Central memory CD8-positive, alpha-beta T cell (primary cell): ENCODE measurements around the gene PLPP3.

Experiments
- ATAC-seq: fragments of 150-1000 bp; cut with Tn5 transposase; replicated peaks from 2 replicates; pipeline ENCODE4 v1.10.0; 2022; ENCODE audit warnings: mild to moderate bottlenecking, moderate FRiP score, moderate number of reproducible peaks; ENCODE audit not compliant: poor library complexity, severe bottlenecking; ENCODE audit errors: extremely low read depth
- DNase-seq, 2 donors: peaks; one replicate each; pipeline ENCODE4 v3.0.0; 2021; ENCODE audit warnings: low spot score in 2 of 2
- H3K27ac Mint-ChIP-seq: one replicate; pipeline ENCODE4 v1.8.0; 2022; ENCODE audit warnings: low read depth, mild to moderate bottlenecking, moderate library complexity, mixed read lengths
- H3K27me3 Mint-ChIP-seq: one replicate; pipeline ENCODE4 v1.8.0; 2022; ENCODE audit warnings: mixed read lengths
- H3K36me3 Mint-ChIP-seq: one replicate; pipeline ENCODE4 v1.8.0; 2022; ENCODE audit warnings: mild to moderate bottlenecking, moderate library complexity, mixed read lengths; ENCODE audit not compliant: insufficient read depth
- H3K4me1 Mint-ChIP-seq: one replicate; pipeline ENCODE4 v1.8.0; 2022; ENCODE audit warnings: mixed read lengths
- H3K4me3 Mint-ChIP-seq: one replicate; pipeline ENCODE4 v1.8.0; 2022; ENCODE audit warnings: mild to moderate bottlenecking, moderate library complexity, mixed read lengths
- H3K9me3 Mint-ChIP-seq: one replicate; pipeline ENCODE4 v1.8.0; 2022; ENCODE audit warnings: mixed read lengths

The PLPP3 gene

DNA sequence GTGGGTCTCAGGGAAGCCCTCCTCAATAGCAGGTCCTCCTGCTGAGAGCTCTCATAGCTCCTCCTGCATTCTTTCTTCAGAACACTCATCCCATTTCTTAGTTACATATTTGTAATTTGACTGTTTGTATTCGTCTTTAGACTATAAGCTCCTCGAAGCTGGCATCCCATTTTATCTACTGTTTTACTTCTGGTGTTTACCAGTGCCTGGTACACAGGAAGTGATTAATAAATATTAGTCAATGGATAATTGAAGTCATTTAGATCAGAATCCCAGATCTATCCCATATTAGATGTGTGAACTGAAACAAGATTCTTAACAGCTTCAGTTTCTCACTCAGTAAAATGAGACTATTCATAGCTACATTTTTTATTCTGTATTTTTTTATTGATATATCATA, 88.7 kb downstream of the PLPP3 start:
- no peaks in the 10 kb centered on the region for H3K27me3 Mint-ChIP-seq
- no peaks in the 10 kb centered on the region for H3K4me1 Mint-ChIP-seq
- ATAC-seq (no peak), DNase-seq (no peak)
- H3K4me3 Mint-ChIP-seq = no peak overlapping the region
- no peak overlapping the region for H3K27ac Mint-ChIP-seq
- H3K9me3 Mint-ChIP-seq = no peaks in the 10 kb centered on the region
- no peaks in the 10 kb centered on the region for H3K36me3 Mint-ChIP-seq

DNA sequence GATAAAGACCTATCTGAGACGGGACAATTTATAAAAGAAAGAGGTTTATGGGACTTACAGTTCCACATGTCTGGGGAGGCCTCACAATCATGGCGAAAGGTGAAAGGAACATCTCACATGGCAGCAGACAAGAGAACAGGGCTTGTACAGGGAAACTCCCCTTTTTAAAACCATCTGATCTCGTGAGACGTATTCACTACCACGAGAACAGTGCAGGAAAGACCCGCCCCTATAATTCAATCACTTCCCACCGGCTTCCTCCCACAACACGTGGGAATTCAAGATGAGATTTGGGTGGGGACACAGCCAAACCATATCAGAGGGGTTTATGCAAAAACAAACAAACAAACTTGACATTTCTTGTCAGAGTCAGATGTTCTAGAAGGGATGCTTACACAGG, 89.7 kb downstream of the PLPP3 start:
- H3K36me3 Mint-ChIP-seq = no peaks in the 10 kb centered on the region
- H3K9me3 Mint-ChIP-seq = no peaks in the 10 kb centered on the region
- ATAC-seq (no peak), DNase-seq (no peak)
- H3K27me3 Mint-ChIP-seq = no peaks in the 10 kb centered on the region
- H3K4me3 Mint-ChIP-seq = no peak overlapping the region
- H3K4me1 Mint-ChIP-seq = no peaks in the 10 kb centered on the region
- H3K27ac Mint-ChIP-seq = no peak overlapping the region

DNA sequence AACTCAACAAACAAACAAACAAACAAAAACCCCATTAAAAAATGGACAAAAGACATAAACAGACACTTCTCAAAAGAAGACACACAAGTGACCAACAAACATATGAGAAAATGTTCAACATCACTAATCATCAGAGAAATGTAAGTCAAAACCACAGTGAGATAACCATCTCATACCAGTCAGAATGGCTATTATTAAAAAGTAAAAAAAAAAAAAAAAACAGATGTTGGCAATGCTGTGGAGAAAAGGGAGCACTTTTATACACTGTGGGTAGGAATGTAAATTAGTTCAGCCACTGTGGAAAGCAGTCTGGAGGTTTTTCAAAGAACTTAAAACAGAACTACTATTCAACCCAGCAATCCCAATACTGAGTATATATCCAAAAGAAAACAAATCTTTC, 94.7 kb downstream of the PLPP3 start:
- Mint-ChIP-seq H3K36me3 (no peaks in the 10 kb centered on the region), H3K4me1 (no peaks in the 10 kb centered on the region), H3K9me3 (no peaks in the 10 kb centered on the region), H3K4me3 (no peak overlapping the region), H3K27ac (no peak overlapping the region), H3K27me3 (peaks cover 8% of the 10 kb centered on the region)
- DNase-seq (no peak), ATAC-seq (no peak)

DNA sequence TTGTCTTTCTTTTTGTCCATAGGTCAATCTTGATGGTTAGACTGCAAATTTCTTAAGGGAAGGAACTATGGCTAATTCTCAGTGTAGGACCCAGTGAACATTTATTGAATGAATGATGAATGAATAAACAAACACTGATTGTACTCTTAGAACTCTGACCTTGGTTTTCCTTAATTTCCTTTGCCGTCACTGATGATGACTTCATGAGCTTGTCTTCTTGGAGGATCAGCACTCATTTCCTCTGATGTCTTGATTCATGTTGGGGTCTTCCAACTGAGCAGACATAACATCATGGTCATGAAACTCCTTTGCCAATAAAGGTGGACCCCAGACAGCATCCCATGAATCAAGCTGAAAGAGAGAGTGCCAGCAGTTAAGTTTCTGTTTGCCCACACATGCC, 96.3 kb downstream of the PLPP3 start:
- H3K4me3 Mint-ChIP-seq = no peak overlapping the region
- ATAC-seq = no peak
- no peak for DNase-seq
- H3K36me3 Mint-ChIP-seq = no peaks in the 10 kb centered on the region
- no peaks in the 10 kb centered on the region for H3K9me3 Mint-ChIP-seq
- peaks cover 22% of the 10 kb centered on the region for H3K27me3 Mint-ChIP-seq
- H3K4me1 Mint-ChIP-seq = no peaks in the 10 kb centered on the region
- H3K27ac Mint-ChIP-seq = no peak overlapping the region

DNA sequence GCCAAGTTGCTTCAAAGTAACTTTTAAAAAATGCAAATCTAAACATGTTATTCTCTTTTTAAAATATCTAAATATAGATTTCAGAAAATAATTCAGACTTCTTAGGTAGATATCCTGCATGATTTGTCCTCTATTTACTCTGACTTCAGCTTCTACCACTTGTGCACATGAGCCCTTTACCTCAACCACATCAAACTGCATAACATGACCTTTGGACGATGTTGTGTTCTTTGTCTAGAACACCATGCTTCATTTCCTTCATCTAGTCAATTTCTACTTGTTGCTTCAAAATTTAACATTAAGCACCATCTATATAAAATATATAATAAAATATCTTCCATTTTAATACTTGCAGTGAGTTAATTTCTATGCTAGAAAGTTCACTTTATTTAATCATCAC, 96.9 kb downstream of the PLPP3 start:
- Mint-ChIP-seq H3K4me1 (no peaks in the 10 kb centered on the region), H3K36me3 (no peaks in the 10 kb centered on the region), H3K27me3 (peaks cover 22% of the 10 kb centered on the region), H3K9me3 (no peaks in the 10 kb centered on the region), H3K4me3 (no peak overlapping the region), H3K27ac (no peak overlapping the region)
- DNase-seq = no peak
- no peak for ATAC-seq

DNA sequence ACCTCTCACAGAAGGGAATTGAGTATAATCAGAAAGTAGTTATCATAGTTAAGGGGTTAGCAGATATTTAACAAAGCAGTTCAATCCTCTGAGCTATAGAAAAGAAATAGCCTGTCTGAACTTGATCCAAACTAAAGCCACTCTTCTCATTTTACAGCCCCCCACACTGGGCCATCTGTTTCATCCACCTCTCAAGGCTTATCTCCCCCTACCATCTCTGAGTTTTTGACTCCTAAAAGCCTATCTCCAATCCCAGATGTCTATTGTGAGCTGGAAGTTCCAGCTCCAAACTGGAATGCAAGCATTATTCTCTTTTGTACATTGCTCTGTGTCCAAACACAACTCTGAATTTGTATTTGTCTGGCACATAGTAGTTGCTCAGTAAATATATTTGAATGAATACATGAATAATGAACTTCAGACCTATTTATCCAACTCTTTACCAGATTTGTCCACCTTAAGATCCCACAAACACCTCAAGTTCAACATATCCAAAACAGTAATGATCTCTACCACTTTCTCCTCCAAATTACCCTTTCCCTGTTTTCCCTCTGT, 98.1 kb downstream of the PLPP3 start:
- Mint-ChIP-seq H3K27ac (no peak overlapping the region), H3K4me3 (no peak overlapping the region), H3K4me1 (no peaks in the 10 kb centered on the region), H3K27me3 (peaks cover 33% of the 10 kb centered on the region), H3K9me3 (no peaks in the 10 kb centered on the region), H3K36me3 (no peaks in the 10 kb centered on the region)
- ATAC-seq (no peak), DNase-seq (no peak)

DNA sequence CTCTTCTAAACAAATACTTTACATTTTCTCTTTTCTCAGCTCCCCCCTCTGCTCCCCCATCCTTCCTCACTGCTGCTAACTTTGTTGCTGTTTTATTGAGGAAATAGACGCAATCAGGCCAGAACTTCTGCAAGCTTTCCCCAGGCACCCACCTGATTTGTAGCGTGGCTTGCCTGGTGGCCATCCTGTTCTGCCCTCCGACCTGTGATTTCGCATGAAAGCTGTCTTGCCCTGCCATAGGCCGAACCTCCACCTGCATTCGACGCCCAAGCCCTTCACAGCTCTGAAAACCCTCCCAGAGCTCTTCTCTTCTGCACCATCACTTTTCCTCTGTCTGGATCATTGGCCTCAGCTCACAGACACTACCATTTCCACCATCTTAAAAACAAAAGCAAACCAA, 100.6 kb downstream of the PLPP3 start:
- DNase-seq = no peak
- no peak for ATAC-seq
- no peaks in the 10 kb centered on the region for H3K36me3 Mint-ChIP-seq
- H3K4me3 Mint-ChIP-seq = no peak overlapping the region
- H3K9me3 Mint-ChIP-seq = no peaks in the 10 kb centered on the region
- no peaks in the 10 kb centered on the region for H3K4me1 Mint-ChIP-seq
- peaks cover 45% of the 10 kb centered on the region for H3K27me3 Mint-ChIP-seq
- H3K27ac Mint-ChIP-seq = no peak overlapping the region

DNA sequence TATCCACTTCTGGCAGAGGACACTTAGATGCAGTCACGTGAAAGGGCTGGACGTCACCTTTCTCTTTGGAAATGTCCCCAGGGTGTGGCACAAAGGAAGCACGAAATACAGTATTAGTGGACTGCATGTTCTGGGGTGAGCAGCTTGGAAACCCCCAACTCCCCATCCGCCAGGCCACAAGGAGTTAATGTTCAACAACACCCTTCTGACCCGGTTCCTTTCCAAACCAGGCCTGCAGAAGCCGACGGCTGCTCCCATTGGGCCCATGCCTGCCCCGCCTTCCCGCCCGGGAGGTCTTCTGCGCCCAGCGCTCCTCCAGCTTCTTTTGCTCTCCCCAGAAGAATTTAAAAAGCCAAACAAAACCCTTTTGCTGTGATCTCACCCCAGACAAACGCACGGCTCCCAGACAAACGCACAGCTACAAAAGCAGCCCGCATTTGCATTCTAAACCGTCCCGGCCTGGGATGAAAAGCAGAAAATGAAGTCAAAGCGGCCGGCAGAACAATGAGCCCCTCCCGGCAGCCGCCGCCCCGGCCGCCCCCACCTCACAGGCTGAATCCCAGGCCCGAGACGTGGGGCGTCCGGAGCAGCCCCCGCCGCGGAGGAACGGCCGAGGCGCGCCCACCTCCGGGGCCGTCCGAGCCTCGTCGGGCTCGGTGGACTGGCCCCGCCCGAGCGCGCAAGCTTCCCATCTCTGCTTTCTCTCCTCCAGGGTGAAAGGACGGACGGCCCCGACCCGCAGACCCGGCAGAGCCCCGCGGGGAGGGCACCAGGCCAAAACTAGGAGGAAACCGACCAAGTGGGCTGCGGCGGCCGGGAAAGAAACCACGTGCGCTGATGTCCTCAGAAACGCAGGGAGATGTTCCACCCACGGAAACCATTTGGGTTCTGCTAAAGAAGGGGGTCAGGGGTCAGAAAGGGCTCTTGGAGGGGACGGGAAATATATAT, 101.9 kb downstream of the PLPP3 start:
- ATAC-seq (no peak), DNase-seq (no peak)
- peaks cover 37% of the 10 kb centered on the region for H3K27me3 Mint-ChIP-seq
- H3K4me3 Mint-ChIP-seq = no peak overlapping the region
- H3K9me3 Mint-ChIP-seq = no peaks in the 10 kb centered on the region
- no peak overlapping the region for H3K27ac Mint-ChIP-seq
- no peaks in the 10 kb centered on the region for H3K4me1 Mint-ChIP-seq
- H3K36me3 Mint-ChIP-seq = no peaks in the 10 kb centered on the region

DNA sequence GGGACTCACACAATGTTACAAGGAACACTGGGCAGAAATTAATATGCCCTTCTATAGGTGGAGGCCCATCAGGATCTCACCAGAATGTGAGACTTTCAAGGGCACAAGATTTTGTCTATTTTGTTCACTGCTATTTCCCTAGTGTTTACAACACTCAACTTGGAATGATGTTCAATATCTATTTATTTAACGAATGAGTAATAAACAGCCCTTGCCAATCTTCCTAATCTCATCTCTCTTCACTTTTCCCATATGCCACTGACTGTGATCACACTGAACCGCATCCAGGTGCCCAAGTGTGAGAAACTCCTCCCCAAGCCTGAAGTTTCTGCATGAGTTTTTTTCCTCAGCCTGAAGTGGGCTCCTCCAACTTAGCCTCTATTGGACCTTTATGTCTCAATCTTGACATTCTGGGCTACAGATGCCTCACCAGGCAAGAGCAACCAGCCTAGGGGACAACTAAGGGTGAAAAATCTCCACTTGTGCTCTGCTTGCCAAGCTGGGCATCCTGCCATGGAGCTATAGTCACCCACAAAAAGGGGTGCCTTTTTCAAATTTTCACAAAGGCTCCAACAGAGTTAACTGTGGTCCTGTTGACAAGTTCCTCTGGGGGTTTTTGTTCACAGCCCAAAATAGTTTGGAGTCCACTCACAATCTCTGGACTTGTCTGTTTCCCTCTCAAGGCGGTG, 105.6 kb downstream of the PLPP3 start:
- H3K27me3 Mint-ChIP-seq = peaks cover 39% of the 10 kb centered on the region
- ATAC-seq = no peak
- no peak overlapping the region for H3K27ac Mint-ChIP-seq

DNA sequence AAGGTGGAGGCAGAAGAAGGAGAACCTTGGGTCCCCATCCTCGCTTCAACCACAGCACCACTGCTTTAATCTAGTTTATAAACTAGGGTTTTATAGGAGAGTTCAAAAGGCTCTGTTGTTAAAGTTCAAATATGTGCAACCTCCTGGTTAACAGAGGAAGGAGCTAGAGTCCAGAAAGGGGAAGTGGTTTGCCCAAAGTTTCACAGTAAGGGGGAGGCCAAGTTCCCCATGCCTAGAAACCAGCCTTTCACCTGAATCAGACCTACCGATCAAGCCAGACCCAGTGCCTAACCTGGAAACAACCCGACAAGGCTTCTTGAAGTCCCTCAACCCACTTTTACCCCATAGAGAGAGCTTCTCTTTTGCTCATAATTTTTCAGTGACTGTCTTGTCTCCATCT, 106.5 kb downstream of the PLPP3 start:
- DNase-seq (no peak), ATAC-seq (no peak)
- no peaks in the 10 kb centered on the region for H3K36me3 Mint-ChIP-seq
- peaks cover 33% of the 10 kb centered on the region for H3K27me3 Mint-ChIP-seq
- H3K4me1 Mint-ChIP-seq = no peaks in the 10 kb centered on the region
- no peak overlapping the region for H3K4me3 Mint-ChIP-seq
- H3K9me3 Mint-ChIP-seq = no peaks in the 10 kb centered on the region
- H3K27ac Mint-ChIP-seq = no peak overlapping the region

More for the DNA sequence above, 105.6 kb downstream of the PLPP3 start:
- no peak for DNase-seq
- Mint-ChIP-seq H3K9me3 (no peaks in the 10 kb centered on the region), H3K4me1 (no peaks in the 10 kb centered on the region), H3K36me3 (no peaks in the 10 kb centered on the region), H3K4me3 (no peak overlapping the region)

DNA sequence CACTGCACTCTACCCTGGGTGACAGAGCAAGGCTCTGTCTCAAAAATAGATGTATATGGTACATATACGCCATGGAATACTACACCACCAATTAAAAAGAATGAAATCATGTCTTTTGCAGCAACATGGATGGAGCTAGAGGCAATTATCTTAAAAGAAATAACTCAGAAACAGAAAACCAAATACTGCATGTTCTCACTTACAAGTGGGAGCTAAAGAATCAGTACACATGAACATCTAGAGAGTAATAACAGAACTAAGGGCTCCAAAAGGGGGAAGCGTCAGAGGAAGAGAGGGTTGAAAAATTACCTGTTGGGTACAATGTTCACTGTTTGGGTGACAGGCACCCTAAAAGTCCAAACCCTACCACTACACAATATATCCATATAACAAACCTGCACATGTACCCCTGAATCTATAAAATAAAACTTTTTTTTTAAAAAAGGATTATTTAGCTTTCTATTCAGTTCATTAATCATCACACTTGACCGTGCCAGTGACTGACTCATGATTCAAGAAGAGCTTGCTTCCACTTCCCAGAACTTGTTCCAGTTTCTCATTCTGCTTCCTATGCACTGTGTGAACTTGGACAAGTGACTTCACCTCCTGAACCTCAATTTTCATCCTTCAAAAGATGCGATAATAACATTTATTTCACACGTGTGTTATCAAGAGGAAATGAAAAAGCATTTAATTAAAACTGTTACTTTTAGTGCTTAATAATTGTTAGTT, 109.6 kb downstream of the PLPP3 start:
- Mint-ChIP-seq H3K27ac (no peak overlapping the region), H3K4me1 (no peaks in the 10 kb centered on the region), H3K9me3 (peaks cover 2% of the 10 kb centered on the region), H3K36me3 (no peaks in the 10 kb centered on the region), H3K27me3 (peaks cover 13% of the 10 kb centered on the region), H3K4me3 (no peak overlapping the region)
- ATAC-seq (no peak), DNase-seq (no peak)

DNA sequence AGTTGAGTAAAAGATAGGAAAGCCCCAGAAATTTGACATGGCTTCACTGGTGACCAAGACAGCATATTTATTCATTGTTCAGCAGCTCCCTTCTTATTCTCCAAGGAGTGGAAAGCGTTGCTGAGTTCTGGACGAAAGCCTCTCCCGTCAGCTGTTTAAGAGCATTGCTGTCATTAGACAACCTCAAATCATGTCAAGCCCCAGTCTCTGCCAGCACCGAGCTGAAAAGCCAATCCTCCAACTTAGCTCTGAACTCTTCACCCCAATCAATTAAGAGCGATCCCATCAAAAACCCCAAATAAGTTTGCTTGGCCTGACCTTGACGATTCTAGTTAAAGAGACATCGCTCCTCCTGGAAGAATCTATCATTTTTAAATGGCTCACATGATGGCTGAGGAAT, 110.8 kb downstream of the PLPP3 start:
- H3K27me3 Mint-ChIP-seq = peaks cover 25% of the 10 kb centered on the region

More for the DNA sequence above, 110.8 kb downstream of the PLPP3 start:
- Mint-ChIP-seq H3K27ac (no peak overlapping the region), H3K4me3 (no peak overlapping the region), H3K36me3 (no peaks in the 10 kb centered on the region), H3K4me1 (no peaks in the 10 kb centered on the region), H3K9me3 (peaks cover 5% of the 10 kb centered on the region)
- DNase-seq (no peak), ATAC-seq (no peak)
